GM18499 (cell line): ENCODE data around the gene TMEM135.
A peak's percentile ranks its signal among the peaks of the same experiment; 100 is the strongest.
"Not testable (repeated sequence)": the region's sequence is repeated elsewhere in the genome, so short reads cannot be mapped to it uniquely, and the experiment has no call there.

Experiments used
- ATAC-seq: cut with Tn5 transposase; IDR thresholded peaks from one replicate; pipeline ENCODE4 v1.9.1; 2021; ENCODE audit warnings: moderate number of reproducible peaks; ENCODE audit not compliant: insufficient read depth, unreplicated experiment

Gene TMEM135

DNA sequence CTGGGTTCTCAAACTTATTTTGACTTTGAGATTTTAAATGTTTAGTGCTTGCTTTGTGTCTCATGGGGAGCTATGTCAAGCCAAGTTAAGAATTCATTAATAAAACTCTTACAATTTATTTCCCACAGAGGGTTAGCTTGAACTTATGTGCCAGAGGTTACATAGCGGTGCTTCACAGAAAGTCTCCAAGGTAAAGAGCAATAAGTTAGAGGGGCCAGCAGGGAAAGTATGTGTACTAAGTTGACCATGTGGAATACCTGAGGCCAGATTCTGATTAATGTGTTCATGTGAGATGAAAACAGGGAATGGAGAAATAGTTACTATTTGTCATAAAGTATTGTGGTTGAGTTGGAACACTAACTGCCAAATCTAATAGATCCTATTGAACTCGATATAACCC lies 149.3 kb downstream of the TMEM135 start:
- ATAC-seq, result no peak

DNA sequence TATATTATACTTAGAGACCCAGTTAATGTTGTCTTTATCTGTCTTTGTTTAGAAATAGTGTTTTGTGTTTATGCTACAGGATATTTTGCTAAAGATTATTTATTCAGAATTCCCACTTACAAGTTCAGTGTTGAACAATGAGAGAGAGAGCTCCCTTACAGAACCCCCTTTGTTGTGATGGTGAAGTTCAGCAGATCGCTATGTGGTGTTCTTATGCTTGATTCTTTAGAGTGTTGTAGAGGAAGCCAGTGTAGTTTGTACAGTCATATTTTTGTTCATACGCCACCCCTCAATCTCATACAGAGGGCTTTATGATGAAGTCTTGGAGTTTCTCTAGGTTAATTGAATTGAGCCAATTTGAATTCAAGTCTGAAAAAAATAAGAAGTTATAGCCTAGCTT lies 150.2 kb downstream of the TMEM135 start:
- ATAC-seq, result no peak

DNA sequence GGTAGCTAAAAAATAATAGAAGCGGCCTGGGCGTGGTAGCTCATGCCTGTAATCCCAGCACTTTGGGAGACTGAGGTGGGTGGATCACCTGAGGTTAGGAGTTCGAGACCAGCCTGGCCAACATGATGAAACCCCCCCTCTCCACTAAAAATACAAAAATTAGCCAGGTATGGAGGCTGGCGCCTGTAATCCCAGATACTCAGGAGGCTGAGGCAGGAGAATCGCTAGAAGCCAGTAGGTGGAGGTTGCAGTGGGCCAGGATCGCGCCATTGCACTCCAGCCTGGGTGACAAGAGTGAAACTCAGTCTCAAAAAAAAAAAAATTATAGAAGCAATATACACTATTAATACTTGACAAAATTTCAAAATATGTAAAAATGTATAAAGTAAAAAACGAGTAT lies 150.7 kb downstream of the TMEM135 start:
- ATAC-seq, result not testable (repeated sequence)

DNA sequence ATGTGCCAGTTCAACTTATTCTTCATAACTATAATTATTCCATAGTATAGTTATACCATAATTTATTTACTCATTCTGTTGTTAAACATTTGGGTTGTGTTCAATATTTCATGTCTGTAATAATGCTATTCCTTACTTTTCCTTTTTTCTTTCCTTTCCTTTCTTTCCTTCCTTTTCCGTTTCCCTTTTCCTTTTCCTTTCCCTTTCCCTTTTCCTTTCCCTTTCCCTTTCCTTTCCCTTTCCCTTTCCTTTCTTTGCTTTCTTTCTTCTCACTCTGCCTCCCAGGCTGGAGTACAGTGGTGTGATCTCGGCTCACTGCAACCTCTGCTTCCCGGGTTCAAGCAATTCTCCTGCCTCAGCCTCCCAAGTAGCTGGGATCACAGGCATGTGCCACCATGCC lies 151.2 kb downstream of the TMEM135 start:
- ATAC-seq, result not testable (repeated sequence)

DNA sequence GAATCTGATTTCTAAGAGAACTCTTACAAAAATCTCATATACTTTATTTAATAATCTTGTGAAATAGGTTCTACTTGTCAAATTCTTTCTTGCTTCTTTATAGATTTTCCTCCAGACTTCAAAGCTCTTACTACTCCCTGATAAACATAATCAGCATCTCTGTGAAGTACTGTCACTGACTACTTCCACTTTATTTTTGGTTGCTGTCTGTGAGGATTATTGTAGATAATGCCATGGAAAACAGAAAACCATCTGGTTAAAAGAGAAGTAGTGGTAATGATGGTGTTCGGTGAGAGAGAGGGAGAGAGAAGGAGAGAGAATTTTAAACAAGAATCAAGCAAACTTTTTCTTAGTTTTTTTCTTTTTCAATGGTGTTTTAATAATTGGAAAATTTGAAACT lies 152.3 kb downstream of the TMEM135 start:
- no peak for ATAC-seq

DNA sequence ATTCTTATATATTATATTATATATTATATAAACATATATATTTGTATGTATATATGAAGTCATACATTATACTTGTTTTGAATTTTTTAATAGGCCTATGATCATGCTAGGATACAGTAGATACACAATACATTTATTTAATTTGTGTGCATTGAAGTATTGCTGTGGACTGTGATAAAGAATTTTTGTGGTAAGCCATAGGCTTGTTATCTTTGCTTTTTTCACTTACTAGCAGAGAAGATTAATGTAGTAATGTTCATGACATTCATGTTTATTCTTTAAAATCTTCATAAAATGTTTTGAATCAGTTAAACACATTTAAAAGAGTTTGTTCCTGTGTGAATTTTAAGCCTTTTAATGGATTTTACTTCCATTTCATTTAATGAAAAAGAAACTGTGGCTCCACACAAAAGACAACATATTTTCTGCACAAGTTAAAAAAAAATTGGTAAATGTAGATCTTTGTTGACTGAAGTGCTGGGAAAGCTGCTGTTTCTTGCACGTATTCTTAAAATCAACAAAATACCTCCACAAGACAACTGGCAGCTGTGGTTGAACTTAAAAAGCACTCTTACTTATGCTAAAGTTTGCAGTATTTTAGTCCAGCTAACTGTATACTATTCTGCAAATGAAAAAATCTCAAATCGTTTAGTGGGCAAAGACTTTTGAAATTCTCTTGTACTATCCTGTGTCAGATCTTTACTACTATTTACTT lies 156.2 kb downstream of the TMEM135 start:
- no peak for ATAC-seq

DNA sequence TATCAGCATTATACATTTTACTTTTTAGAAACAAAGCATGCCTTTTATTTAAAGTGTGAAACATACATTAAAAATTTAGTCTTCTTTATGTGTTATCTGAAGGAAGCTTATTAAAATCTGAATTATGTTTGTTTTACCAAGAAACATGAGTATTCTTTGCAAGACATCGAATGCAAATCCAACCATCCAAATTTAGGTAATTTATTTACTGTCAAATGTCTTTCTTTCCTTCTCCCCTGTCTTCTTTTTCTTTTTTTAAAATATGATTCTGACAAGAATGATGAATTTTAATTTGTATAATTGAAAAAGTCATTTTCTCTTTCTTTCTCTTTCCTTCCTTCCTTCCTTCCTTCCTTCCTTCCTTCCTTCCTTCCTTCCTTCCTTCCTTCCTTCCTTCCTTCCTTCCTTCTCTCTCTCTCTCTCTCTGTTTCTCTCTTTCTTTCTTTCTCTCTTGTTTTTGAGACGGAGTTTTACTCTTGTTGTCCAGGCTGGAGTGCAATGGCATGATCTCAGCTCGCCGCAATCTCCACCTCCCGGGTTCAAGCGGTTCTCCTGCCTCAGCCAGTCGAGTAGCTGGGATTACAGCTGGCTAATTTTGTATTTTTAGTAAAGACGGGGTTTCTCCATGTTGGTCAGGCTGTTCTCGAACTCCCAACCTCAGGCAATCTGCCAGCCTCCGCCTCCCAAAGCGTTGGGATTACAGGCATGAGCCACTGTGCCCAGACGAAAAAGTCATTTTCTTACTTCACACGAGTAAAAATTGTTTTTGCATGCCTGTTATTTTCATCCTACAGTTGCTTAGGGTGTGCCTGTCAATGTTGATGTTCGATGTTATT lies 157.5 kb downstream of the TMEM135 start:
- ATAC-seq, result no peak

DNA sequence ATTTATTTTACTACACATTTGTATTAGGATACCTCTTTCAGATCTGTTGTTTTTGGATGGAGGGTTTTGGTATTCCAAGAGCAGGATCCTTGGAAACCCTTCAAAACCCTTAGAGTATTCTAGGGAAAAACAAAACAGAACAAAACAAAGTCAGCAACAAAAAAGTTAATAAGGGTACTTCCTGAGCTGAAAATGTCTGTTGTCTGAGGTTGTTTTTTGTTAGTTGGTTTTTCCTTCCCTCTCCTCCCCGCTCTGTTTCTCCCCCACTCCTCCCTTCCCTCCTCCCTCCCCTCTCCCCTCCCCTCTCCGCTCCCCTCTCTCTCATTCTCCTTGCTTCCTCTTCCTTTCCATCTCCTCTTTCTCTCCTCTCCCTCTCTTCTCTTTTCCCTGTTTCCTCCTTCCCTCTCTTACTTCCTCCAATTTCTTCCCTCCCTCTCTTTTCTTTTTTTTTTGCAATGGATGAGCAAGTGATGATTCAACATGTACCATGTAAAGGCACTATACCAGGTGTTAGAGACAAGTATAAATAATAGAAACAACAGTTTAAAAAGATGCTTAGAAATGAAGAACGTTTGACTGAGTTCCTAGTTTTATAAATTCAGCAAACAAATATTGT lies 160.6 kb downstream of the TMEM135 start:
- ATAC-seq, result no peak

DNA sequence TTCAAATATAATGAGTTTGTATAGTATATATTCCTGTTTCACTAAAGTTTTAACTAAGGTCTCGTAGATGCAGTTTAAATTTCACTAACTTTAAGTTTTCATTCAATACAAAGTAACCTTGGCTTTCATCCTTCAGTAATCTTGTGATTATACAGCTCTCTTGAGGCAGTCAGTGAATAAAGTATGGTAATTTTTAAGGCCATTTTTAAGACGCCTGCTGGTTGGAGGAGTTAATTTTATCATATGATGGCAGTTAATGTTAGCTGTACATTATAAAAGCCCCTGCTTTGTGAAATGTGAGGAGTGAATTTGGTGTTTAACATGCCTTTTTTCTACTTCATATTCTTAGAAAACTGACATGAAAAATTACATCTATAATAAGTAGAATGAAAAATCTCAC lies 163.6 kb downstream of the TMEM135 start:
- no peak for ATAC-seq

DNA sequence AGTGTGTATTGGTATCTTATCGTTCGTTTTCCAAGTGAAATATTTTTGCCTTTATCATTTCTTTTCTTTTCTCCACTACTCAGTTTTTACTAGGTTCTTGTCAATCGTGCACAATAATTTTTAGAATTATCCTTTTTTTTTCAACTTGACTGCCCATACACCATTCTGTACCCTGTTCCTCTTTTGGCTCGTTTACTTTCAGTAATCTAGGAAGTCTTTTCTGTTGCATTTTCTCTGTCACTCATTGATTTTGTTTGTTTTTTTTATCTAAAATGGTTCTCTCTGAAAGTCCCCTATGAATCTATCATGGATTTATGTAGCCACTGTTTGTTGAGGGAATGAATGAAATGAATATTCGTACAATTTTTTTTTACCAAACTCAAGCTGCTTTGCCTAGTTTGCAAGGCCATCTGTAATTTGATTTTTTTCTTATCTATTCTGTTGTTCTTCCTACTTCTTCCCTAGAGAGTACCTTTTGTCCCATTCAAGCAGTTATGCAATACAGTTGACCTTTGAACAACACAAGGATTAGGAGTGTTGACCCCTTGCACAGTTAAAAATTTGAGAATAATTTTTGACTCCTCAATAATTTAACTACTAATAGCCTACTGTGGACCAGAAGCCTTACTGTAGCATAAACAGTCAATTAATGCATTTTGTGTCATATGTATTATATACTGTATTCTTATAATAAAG lies 166.3 kb downstream of the TMEM135 start:
- no peak for ATAC-seq

DNA sequence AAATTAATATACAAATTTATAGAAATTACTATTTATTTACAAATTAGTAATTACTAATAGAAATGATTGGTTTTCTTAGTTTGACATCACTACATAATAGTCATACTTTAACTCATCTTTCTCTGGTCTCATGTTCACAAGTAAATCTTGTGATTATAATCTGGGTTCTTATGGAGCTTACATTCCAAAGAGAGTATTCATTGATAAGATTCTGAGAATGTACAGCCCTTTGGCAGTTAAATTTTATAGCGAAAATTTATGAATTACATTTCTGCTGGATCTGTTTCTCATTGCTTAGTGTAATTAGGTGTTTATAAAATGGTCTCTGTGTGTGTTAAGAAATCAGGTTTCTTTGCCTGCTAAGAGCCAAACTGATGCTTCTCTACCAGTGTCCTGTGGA lies 175.2 kb downstream of the TMEM135 start:
- no peak for ATAC-seq

DNA sequence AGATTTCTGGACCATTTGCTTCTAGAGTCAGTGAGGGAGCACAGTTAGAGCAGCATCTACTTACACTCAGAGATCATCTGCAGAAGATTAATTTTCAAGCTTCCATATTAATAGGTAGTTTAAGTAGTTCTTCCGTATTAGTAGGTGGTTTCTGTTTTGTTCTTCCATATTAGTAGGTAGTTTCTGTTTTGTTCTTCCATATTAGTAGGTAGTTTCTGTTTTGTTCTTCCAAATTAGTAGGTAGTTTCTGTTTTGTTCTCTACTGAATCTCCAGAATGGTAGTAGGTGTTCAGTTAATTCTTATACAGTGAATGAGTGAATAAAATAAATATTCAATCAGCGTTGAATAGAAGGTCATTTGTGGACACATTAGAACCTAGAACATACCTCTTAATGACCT lies 175.7 kb downstream of the TMEM135 start:
- ATAC-seq, result peak; percentile 80

DNA sequence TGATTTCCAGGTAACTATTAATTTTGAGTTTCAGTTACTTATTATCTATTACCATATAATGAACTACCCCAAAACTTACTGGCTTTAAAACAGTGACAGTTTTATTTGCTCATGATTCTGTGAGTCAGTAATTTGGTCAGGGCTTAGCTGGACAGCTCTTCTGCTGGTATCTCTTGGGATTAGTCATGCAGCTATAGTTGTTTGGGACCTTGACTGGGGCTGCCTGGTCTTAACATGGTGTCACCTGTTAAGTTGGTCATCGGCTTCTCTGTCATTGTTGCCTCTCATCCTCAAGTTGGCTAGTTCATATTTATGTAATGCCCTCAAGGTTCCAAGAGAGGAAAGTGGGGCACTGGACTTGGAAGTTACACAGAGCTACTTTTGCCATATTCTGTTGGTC lies 177.5 kb downstream of the TMEM135 start:
- no peak for ATAC-seq

DNA sequence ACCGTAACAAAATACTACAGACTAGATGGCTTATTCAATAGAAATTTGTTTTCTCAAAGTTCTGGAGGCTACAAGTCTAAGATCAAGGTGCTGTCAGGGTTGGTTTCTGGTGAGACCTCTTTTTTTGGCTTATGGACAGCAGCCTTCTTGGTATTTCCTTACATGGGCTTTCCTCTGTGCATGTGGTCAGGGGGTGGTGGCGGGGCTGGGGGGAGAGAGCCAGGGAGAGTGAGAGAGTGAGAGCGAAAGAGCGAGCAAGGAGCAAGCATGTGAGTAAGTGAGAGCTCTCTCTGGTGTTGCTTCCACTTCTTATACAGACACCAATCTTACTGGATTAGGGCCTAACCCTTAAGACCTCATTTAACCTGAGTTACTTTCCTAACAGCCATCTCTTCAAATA lies 181.5 kb downstream of the TMEM135 start:
- no peak for ATAC-seq

DNA sequence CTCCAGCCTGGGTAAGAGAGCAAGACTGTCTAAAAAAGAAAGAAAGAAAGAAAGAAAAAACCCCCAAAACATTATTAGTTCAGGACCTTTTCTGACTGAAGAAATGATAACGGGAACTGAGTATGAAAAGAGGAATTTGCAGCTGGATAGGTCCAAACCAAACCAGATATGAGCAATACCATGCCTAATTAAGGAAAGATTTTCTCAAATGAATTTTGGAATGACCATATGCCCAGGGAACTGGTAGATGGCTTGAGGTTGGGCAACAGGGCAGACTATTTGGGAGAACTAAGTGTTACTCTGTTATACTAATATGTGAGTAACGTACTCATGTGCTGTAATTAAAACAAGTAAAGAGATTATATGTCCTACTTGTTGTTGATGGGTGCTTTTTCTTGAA lies 186.1 kb downstream of the TMEM135 start:
- ATAC-seq, result no peak

DNA sequence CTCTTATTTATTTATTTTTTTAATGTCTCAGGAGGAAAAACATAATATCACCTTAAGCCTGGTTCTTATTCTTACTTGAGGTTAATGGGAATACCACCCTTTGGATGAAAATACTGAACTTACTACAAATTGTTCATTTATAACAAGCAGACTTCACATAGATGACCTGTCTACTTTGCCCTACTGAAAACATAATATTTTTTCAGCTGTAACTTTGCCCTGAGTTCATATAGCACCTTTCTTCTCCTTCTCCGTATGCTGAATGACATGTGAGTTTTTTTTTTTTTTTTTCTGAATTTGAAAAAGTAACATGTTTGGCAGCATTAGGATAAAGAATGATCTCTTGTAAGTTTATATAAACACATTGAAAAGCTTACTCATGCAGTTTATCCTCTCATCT lies 186.8 kb downstream of the TMEM135 start:
- ATAC-seq, result no peak

DNA sequence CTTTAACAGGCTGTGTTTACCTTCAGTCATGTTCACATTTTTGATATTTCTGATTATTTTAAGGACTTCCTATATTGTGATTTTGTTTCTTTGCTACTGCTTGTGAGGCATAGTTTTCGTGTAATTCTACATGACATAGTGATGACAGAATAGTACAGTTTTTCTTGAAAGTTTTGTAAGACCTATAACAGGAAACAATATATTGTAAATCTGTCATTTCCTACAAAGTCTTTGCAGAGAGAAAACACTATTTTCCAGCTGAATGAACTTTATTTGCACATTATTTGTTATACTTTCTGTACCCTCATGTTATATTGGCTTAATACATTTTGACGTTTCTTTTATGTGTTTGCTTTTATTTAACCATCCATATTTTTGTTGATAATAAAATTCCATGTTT lies 191.1 kb downstream of the TMEM135 start:
- no peak for ATAC-seq

DNA sequence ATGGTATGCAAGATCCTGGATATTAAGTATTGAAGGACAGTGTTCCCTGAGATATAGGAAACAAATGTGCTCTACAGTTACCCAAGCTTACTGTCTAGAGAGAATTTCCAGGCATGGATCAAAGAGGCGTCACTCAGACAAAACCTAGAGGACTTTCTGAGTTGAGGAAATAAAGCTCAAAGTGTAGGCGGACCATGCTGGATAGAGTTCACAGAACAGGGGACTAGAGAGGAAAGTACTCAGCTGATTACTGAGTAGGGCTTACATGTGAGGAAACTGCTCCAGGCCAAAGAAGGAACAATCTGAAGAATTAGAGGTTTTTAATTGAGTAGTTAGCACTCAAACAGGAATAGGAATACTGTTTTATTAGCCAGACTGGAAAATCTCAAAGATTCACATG lies 193.3 kb downstream of the TMEM135 start:
- ATAC-seq, result no peak

DNA sequence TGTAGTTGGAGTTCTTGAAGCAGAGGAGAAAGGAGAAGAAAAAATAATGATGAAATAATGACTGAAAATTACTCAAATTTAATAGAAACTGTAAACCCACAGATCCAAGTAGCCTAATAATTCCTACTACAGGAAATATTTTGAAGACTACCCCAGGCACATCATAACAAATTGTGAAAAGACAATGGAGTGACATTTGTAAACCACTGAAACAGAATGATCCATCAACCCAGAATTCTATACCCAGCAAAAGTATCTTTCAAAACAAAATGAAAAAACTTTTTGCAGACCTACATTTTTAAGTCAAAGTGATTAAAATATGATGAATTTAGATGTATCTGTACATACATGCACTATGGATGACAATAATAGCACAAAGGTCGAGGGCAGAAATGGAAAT lies 194.6 kb downstream of the TMEM135 start:
- no peak for ATAC-seq

DNA sequence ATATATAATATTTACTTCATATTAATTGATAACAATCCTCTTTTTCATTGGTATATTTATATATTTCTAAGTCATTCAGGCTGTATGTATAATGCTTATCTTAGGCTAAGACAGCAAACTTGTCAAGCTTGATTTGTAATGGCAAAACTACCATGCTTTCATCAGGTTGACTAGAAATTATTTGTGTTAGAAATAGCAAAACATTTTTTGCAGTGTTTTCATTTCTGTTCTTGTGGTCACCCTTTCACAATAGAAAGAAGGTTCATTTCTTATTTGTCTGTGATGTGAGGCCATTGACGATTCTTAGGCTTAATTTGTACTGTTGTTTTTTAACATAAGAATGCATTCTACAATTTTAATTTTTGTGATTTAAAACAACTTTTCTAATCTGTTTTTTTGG lies 197.6 kb downstream of the TMEM135 start:
- no peak for ATAC-seq

DNA sequence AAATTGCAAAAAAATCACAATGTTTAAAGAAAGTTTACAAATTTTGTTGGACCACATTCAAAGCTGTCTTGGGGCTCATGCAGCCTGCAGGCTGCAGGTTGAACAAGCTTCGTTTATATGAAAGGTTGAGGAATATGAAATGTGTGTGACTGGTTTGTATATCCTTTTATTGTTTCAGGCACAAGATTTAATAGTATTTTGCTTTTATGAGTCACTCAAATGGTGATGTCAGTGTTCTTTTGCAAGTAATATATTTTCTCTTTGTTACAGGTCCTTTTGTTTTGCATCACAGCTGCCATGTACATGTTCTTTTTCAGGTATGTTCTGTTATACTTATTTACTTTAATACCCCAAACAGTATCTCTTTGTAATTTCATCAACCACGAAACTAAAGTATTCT lies 198.6 kb downstream of the TMEM135 start:
- no peak for ATAC-seq
